Measurements from ENCODE around the gene FRAS1. TPM values are rescaled to one million over a fixed set of nuclear protein-coding genes. Genes with fewer than 3 reads are reported as not detected.
"Not testable (repeated sequence)": the region's sequence is repeated elsewhere in the genome, so short reads cannot be mapped to it uniquely, and the experiment has no call there.

The FRAS1 gene
- total RNA-seq, 2 experiments from 2014 or later: 0.08 TPM; not detected in 1

GRCh38 chr4:78247536-78248285, 190.6 kb downstream of the FRAS1 start:
- CTCF ChIA-PET: no interaction called here
- POLR2A ChIA-PET: no interaction called here

GRCh38 chr4:78250500-78250899, 193.4 kb downstream of the FRAS1 start:
- ChIA-PET POLR2A (no interaction called here), CTCF (no interaction called here)

DNA sequence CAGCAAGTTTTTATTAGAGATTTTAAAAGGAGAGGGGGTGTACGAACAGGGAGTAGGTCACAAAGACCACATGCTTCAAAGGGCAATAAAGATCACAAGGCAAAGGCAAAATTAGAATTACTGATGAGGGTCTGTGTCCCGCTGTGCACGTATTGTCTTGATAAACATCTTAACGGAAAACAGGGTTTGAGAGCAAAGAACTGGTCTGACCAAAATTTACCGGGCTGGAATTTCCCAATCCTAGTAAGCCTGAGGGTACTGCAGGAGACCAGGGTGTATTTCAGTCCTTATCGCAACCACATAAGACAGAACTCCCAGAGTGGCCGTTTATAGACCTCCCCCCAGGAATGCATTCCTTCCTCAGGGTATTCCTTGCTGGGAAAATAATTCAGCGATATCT, 195.7 kb downstream of the FRAS1 start:
- POLR2A ChIA-PET, CTCF ChIA-PET: not testable (repeated sequence)

DNA sequence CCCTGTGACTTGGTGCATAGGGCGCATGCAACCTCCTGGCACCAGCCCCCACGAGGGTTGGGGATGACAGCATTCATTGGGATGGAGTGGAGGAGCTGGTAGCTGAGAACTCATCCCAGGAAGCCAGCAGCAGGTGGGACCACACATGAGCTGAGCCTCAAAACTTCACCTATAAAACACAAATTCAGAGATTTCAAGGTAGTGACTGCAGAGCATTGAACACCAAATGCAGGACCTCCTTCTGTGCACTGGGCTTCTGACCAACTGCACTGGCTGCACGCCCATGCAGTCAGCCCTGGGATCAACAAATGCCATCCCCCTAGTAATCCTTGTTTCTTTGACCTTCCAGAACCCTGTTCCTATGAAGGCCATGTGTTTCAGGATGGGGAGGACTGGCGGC, 197.8 kb downstream of the FRAS1 start:
- ChIA-PET POLR2A (no interaction called here), CTCF (no interaction called here)

GRCh38 chr4:78265006-78265405, 207.9 kb downstream of the FRAS1 start:
- CTCF ChIA-PET: interaction anchor here (0.8 kb wide), 1 partner anchor 19 kb away, joined by 3 read pairs; no protein-coding TSS in a partner anchor
- POLR2A ChIA-PET: no interaction called here

DNA sequence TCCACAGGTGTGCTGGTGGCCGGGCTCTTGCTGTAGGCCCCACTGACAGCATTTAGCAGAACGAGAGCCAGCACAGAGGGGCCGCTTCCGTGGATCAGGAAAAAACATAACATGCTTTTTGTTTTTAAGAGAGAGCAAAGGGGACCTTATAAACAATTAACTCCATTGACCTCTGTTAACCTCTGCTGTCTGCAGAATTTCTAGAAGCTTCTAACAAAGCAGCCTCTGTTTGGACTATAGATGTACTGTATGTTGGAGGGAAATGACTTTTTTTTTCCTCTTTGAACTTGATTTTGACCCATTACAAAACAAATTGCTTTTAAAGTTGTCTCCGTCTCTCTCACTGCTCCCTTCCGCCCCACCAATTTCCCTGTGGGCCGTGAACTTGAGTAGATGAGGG, 210.7 kb downstream of the FRAS1 start:
- ChIA-PET POLR2A (no interaction called here), CTCF (no interaction called here)

DNA sequence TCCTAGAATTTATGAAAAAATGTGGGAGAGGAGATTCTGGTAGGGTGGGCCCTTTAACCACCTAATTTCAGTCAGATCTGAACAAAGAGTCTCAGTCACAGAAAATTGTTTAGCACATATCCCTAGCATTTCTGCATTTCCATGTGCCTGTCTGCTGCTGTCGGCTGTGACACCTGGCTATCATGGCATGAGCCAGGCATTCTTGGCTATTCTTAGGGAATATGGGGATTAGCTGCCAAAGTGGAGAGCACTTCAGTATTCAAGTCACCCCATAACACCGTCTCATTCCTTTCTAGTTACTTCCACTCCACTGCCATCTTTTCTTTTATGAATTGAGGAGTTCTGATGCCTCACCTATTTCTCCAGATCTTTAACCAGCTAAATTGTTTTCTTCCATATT, 211.5 kb downstream of the FRAS1 start:
- CTCF ChIA-PET: no interaction called here
- POLR2A ChIA-PET: no interaction called here

- POLR2A ChIA-PET, CTCF ChIA-PET: not testable (repeated sequence)
These were observed 218.3 kb downstream of the FRAS1 start for GRCh38 chr4:78275450-78275849.

DNA sequence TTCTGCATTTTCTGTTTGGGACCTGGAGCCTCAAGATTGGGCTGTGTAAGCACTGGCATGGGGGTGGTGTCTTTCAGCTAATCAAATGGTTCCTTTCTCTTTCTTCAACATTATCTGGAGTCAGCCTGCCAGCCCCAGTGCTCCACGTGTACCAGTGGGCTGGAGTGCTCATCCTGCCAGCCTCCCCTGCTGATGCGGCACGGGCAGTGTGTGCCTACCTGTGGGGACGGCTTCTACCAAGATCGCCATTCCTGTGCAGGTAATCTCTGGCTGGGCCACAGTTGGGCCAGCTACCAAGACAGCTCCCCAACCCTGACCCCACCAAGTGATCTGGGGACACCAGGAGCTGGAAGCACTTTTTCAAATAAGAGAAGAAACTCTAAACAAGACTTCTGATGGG, 229.2 kb downstream of the FRAS1 start:
- ChIA-PET CTCF (no interaction called here), POLR2A (no interaction called here)

- ChIA-PET CTCF (no interaction called here), POLR2A (no interaction called here)
These were observed 231.2 kb downstream of the FRAS1 start for GRCh38 chr4:78288327-78288726.

DNA sequence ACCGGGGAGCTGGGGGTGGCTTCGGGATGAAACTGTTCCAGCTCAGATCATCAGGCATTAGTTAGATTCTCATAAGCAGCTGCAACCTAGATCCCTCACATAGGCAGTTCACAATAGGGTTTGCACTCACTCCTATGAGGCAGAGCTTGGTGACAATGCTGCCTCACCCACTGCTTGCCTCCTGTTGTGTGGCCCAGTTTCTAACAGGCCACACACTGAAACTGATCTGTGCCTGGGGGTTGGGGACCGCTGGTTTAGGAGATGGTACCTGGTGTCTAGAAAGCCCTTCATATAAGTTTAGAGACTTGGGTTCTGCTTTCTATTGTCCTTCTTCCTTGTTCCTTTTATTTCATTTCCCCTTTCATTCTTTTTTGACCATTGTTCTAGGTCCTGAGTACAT, 234.2 kb downstream of the FRAS1 start:
- POLR2A ChIA-PET: no interaction called here
- CTCF ChIA-PET: no interaction called here

GRCh38 chr4:78292341-78292740, 235.2 kb downstream of the FRAS1 start:
- ChIA-PET CTCF (no interaction called here), POLR2A (no interaction called here)

- ChIA-PET POLR2A (no interaction called here), CTCF (no interaction called here)
These were observed 235.7 kb downstream of the FRAS1 start for GRCh38 chr4:78292856-78293255.

- ChIA-PET CTCF (no interaction called here), POLR2A (no interaction called here)
These were observed 236.2 kb downstream of the FRAS1 start for GRCh38 chr4:78293348-78293747.

DNA sequence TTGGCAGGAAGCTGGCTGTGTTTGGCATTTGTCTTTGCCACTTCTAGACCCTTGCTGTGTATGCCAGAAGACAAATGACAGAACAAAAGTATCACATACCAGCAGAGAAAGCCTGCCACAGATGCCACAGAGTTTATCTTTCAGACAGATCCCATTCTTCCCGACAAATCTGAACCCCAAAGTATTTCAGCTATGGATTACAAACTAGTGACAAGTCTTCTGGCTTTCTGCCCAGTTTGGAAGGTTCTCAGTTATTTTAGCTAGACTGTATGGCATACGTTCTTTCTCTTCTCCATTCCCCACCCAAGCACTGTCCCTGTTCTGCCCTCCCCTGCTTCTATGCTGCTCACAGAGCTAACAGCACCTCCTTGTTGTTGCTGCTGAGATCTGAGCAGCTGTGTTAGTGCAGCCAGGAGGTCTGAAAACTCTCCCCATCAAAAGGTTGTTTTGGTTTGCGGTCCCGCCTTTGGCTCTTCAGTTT, 236.7 kb downstream of the FRAS1 start:
- CTCF ChIA-PET: no interaction called here
- POLR2A ChIA-PET: no interaction called here

DNA sequence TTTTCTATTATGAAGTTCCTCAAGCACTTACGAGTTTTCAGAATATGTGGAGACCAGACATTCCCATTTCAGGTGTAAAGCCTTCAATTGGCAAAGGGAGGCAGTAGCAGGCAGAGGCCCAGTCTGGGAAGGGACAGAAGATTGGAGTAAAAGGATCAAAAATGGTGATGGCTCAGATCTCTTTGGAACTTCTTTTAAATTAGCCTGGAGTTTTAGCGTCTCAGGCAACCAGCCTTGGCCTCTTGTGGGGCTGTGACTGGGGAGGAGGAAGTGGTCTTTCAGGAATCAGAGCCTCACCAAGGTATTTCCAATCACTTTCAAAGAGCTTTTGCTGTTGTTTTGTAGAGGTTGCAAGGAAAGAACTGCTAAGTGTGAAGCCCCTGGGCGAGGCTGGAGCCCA, 239.1 kb downstream of the FRAS1 start:
- POLR2A ChIA-PET: no interaction called here
- CTCF ChIA-PET: interaction anchor here (0.8 kb wide), 1 partner anchor 13 kb away, joined by 3 read pairs; no protein-coding TSS in a partner anchor

GRCh38 chr4:78297116-78297800, 240.1 kb downstream of the FRAS1 start:
- CTCF ChIA-PET: no interaction called here
- POLR2A ChIA-PET: no interaction called here

DNA sequence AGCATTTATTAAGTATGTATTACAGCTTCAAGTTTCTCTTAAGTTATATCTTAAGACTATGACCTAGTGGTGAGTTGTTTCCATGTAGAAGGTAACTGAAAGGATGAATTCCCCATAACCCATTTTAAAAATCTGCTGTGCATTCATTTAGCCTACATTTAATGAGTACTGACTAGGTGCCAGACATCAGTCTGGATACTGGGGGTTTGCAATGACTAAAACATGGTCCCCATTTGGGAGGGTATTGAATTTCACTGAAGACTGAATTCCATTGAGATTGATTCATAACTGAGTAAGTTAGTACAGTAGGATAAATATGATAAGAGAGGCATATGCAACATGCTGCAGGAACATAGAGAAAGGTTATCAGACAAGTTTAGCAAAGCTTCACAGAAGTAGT, 241.5 kb downstream of the FRAS1 start:
- ChIA-PET CTCF (no interaction called here), POLR2A (no interaction called here)

GRCh38 chr4:78299565-78299972, 242.4 kb downstream of the FRAS1 start:
- ChIA-PET POLR2A (no interaction called here), CTCF (no interaction called here)

DNA sequence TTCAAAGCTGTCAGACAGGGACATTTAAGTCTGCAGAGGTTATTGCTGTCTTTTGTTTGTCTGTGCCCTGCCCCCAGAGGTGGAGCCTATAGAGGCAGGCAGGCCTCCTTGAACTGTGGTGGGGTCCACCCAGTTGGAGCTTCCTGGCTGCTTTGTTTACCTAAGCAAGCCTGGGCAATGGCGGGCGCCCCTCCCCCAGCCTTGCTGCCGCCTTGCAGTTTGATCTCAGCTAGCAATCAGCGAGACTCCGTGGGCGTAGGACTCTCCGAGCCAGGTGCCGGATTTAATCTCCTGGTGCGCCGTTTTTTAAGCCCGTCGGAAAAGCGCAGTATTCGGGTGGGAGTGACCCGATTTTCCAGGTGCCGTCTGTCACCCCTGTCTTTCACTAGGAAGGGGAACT, 250.1 kb downstream of the FRAS1 start:
- CTCF ChIA-PET, POLR2A ChIA-PET: not testable (repeated sequence)

DNA sequence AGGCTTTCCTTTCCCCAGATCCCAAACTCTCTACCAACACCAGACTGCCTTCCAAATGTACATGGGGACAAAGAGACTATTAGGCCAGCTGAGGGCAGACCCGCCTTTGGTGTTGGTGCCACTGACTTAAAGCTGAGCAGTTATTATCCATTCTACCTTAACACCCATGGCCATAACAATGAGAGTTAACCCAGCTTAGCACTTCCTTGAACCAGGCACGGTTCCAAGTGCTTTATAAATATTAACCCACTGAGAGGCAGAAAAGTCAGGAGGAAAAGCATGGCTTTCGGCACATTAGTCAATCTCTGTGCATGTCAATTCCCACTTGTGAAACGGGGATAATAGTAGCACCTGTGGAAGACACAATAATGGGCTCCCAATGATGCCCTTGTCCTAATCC, 251.4 kb downstream of the FRAS1 start:
- ChIA-PET POLR2A (no interaction called here), CTCF (no interaction called here)

DNA sequence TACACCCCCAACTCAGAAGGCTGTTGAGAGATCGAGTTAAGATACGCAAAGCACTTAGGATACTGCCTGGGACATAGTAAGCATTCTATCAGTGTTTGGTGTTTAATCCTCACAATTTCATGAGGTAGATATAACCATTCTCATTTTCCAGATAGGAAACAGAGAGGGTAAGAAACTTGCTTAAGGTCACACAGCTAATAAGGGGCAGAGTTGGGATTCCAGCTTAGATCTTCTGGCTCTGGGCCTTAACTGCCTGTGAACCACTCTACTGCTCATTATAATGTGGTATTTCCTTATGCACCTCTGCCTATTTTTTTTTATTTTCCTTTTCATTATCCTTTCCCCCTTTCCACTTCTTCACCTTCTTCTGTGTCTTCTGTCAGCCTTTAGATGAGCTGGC, 252.2 kb downstream of the FRAS1 start:
- ChIA-PET POLR2A (no interaction called here), CTCF (no interaction called here)
